GM12873 (cell line): Measurements from ENCODE around the gene IQCK.

ENCODE experiments used
- TF ChIP-seq, protein P1 (sequence below): IDR thresholded peaks from 2 replicates; pipeline ENCODE4 v1.5.1; 2012; ENCODE audit warnings: low read depth, mild to moderate bottlenecking, moderate library complexity, low read length, control low read depth; ENCODE audit not compliant: insufficient read depth; ENCODE audit errors: missing control alignments

The IQCK gene

DNA sequence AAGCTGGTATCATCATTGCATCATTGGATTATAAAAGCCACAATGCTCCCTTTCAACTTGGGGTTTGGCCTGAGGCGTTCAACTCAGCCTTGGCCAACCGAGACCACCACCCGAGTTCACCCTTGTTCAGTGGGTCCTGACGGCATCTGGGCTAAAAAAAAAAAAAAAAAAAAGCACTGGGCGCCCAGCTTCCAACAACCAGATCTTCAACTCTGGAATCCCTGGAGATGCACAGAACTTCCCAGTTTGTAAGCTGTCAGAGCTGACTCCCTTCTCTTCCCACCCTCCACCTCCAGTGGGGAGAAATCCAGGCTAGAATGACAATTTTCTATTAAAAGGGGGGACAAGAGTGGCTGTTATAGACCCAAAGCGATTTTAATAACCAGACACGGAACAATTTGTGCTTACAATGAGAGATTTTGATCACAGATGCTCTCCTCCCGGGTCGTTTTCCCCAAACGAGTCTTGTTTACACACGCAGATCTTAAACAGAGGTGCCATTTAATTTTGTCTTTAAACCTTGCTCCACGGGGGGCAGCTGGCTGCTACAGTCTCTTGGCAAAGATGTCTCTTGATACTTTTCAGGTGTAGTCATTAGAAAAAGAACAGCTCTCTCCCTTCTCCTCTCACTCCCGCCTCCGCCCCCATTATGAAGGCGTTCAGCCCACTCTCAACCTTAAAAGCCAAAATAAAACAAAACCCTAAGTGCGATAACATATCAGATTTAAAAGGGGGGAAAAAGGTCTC lies 139.7 kb downstream of the IQCK start:
- TF ChIP-seq, protein P1, sequence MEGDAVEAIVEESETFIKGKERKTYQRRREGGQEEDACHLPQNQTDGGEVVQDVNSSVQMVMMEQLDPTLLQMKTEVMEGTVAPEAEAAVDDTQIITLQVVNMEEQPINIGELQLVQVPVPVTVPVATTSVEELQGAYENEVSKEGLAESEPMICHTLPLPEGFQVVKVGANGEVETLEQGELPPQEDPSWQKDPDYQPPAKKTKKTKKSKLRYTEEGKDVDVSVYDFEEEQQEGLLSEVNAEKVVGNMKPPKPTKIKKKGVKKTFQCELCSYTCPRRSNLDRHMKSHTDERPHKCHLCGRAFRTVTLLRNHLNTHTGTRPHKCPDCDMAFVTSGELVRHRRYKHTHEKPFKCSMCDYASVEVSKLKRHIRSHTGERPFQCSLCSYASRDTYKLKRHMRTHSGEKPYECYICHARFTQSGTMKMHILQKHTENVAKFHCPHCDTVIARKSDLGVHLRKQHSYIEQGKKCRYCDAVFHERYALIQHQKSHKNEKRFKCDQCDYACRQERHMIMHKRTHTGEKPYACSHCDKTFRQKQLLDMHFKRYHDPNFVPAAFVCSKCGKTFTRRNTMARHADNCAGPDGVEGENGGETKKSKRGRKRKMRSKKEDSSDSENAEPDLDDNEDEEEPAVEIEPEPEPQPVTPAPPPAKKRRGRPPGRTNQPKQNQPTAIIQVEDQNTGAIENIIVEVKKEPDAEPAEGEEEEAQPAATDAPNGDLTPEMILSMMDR, result no peak

DNA sequence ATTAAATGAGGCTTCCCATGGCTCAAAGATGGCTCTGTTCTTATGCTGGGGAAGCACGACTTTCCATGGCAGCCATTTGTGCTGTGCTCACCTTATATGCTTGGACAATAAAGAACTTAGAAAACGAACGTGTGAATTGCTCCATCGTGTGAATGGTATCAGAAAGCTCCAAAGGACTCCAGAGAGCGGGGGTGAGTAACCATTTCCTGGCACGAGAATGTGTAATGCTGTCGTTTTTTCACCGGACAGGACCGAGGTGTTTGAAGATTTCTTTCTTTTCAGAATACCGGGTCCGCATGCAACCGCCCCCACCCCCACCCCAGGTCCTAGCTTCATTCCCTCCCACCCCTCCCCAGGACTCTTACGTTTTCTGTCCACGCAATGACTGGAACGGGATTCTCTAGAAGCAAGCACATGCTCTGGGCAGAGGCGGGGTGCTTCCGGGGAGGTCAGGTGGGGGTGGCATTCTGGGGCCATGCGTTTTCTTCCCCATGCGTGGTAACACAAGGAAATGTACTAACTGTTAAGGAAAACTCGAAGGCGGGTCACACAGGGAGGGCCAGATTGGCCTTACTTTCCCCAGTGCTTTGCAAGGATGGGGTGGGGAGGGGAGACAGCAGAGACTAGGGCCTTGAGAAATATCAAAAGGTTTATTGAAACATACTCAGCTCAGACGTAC lies 140.4 kb downstream of the IQCK start:
- TF ChIP-seq, protein P1, result no peak

DNA sequence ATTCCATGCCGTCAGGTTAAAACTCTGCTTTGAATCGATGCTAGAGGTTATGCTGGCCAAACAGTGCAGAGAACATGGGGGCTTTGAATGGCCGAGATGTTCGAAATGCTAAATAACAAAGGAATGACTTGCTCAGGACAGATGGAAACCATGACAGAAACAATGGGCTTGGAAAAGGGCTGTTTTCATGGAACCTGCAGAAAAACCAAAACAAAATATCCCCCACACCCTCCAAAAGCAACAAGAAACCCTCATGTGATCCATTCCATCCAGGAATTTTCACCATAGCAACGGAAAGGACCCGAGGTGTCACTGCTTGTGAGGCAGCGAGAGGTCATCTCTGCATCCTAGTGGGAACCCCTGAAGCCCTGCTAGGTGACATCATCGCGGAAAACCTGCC lies 141.1 kb downstream of the IQCK start:
- TF ChIP-seq, protein P1, result no peak

DNA sequence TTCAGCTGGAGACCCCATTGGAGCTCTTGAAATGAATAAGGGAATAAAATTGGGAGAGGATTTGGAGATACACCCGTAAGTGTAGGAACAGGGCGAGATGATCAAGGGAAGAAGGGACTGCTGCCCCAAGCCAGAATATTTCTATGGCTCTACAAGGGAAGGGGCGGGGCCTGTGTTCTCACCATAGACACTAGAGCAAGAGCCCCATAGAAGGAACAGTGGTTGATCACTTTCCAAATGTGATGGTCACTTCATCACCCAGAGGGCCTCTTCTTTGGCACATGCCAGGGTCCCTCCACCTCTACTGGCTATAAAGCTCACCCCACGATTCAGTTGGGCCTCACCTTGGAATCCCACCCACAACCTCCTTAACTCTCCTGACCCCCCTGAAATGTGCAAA lies 141.5 kb downstream of the IQCK start:
- TF ChIP-seq, protein P1, result no peak

DNA sequence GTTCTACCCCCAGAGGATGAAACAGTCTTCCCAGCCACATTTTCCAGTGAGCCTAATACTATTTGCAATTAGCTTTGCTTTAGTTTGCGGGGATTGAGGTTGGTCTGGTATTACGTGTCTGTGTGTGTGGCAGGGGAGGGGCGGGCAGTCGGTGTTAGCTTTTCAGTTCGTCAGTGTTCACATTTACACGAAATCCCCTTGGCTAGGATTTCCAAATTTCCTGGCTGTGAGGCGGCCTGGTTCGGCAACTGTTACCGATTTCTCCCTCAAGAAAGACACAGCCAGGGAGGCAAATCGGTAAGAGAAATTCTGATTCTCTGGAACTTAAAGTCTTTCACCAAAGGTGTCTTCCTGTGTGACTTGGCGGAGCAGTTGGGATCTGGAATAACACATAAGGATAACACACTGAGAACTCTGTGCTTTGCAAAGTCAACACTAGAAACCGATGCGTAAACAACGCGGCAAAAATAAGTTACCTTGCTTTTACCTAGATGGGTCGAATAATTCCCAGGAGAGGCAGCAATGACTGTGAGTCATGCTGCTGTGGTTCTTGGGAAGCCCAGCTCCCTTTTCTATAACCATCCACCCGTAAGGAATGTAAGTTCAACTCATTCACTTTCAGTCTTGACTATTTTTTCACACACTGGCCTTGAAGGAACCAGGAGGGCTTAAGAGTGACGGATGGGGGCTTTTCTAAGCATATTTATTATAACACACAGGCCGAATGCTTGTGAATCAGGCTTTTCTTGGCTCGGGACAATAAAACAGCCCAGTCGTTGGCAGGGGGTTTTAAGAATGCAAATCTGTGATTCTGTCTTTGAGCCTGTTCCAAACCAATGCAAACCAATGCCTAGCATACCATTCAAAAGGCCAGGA lies 142.3 kb downstream of the IQCK start:
- TF ChIP-seq, protein P1, result no peak

DNA sequence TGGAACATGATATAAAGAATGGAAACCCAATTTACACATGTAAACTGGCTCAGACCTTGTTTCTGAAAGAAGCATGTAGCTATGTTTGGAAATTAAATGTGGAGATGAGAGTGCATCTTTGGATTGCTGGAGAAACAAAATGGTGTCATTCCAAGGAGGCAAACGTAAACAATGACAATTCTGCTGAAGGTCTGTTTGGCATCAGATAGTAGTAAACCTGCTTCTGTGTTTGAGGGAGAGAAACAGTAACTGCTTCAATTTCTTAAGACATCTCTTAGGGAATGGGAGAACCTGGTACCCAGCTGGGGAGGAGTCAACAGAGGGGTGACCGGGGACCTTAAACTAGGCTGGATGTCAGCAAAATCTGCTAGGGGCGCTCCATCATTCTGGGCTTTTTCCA lies 143.1 kb downstream of the IQCK start:
- TF ChIP-seq, protein P1, result no peak

DNA sequence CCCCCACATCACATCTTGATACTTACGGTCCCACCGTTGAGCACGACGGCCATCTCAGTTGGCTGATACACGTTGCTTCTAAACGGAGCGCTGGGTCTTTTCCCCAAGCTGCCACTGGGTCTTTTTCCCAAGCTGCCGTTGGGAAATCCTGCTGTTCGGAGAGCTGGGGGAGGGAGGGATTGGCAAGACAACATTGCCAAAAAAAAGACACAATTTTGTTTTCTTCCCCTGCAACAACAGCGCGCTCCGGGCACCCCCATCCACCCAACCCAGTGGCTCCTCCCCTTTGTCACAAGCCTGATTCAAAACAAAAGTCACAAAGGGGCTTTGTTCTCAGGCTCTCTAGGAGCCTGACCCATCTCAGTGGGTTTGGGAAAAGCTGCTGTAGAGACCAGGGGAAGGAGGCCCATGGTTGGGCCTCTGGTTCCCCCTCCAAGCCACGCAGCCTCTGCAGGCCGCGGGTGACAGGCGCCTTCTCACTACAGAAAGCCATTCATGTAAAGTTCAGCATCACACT lies 143.8 kb downstream of the IQCK start:
- TF ChIP-seq, protein P1, result no peak
